Adrenal gland (tissue), 5 donors: ENCODE measurements around the gene ASAH2B.

Experiments used
- CTCF ChIP-seq, 6 experiments: fragments of 450-650 bp in 4 of 6; fragments of 200-600 bp in 2 of 6; sonication (generic) in 1 of 6; IDR thresholded peaks; 1 replicate in 5 of 6; 2 replicates in 1 of 6; pipeline versions ENCODE4 v1.5.1 to v1.8.0; 2016 to 2021; ENCODE audit warnings: antibody characterized with exemption in 6 of 6, mild to moderate bottlenecking in 2 of 6, moderate library complexity in 1 of 6
- POLR2A ChIP-seq, 2 donors: fragments of 450-650 bp; IDR thresholded peaks; one replicate each; pipeline ENCODE4 v1.6.1; 2017; ENCODE audit warnings: antibody characterized with exemption in 2 of 2, mild to moderate bottlenecking in 2 of 2, moderate library complexity in 1 of 2
- donor health status: DM: no; HTN: no; CAD: no.

GRCh38 chr10:50796693-50797092 is 57.0 kb downstream of the ASAH2B start:
- no peak for TF ChIP-seq CTCF (IDR thresholded peaks at IDR 0.05)
- no peak for TF ChIP-seq POLR2A (IDR thresholded peaks at IDR 0.05)
